ENCODE data around the gene TANGO2. TPM values are rescaled to one million over a fixed set of nuclear protein-coding genes. Genes with fewer than 3 reads are reported as not detected.

The TANGO2 gene
- total and polyA plus RNA-seq, 9 of the 15 experiments (the other 6 are each of a cell fraction or from before 2014, with no cell fraction given): 15.5 to 94.9 (median 70.1) TPM

- TF ChIP-seq CHD2 (IDR thresholded peaks at IDR 0.05; ENCODE audit: low read depth, low read length): no peak
- TF ChIP-seq GABPB2 (CRISPR knock-in tag; conservative IDR thresholded peaks at IDR 0.05): no peak
- TF ChIP-seq YY1 (IDR thresholded peaks at IDR 0.05; ENCODE audit: borderline replicate concordance in 1 of 3, control insufficient read depth in 1 of 3, extremely low read depth in 1 of 3, insufficient read depth in 3 of 3, insufficient read length in 1 of 3, insufficient replicate concordance in 2 of 3, low read depth in 1 of 3, low read length in 2 of 3): no peak
- 0 out of 2 replicates have a peak, but pooled peaks have one; percentile 11 for TF ChIP-seq RB1 (IDR thresholded peaks at IDR 0.05; ENCODE audit: low read depth)
- no peak for TF ChIP-seq ZBTB17 (CRISPR knock-in tag; IDR thresholded peaks at IDR 0.05)
- no peak for TF ChIP-seq MIER1 (IDR thresholded peaks at IDR 0.05; ENCODE audit: low read depth)
- peak; percentile 54; the same call in 1 of the 2 replicates for TF ChIP-seq THAP12 (CRISPR knock-in tag; IDR thresholded peaks at IDR 0.05)
- TF ChIP-seq CLOCK (CRISPR knock-in tag; IDR thresholded peaks at IDR 0.05; ENCODE audit: borderline replicate concordance): peak; percentile 33; the same call in 1 of the 2 replicates
- TF ChIP-seq SNRNP70 (optimal IDR thresholded peaks at IDR 0.05; ENCODE audit: low read depth, low read length): no peak
- no peak for TF ChIP-seq NELFE (IDR thresholded peaks at IDR 0.05; ENCODE audit: insufficient read depth, insufficient read length)
- no peak for TF ChIP-seq MLLT1 (IDR thresholded peaks at IDR 0.05)
- TF ChIP-seq RBM17 (IDR thresholded peaks at IDR 0.05; ENCODE audit: borderline replicate concordance, low read depth, low read length): no peak
- no peak for TF ChIP-seq POLR3G (IDR thresholded peaks at IDR 0.05; ENCODE audit: extremely low read depth, insufficient read length, insufficient replicate concordance)
- TF ChIP-seq MTA1 (IDR thresholded peaks at IDR 0.05; ENCODE audit: borderline replicate concordance): no peak
- no peak; the same call in 1 of the 2 replicates for TF ChIP-seq PHF8 (IDR thresholded peaks at IDR 0.05; ENCODE audit: borderline replicate concordance, low read length)
- TF ChIP-seq RCOR1 (IDR thresholded peaks at IDR 0.05; ENCODE audit: borderline replicate concordance in 1 of 2, low read depth in 2 of 2, low read length in 2 of 2): no peak
- TF ChIP-seq ZNF444 (CRISPR knock-in tag; IDR thresholded peaks at IDR 0.05): no peak
- TF ChIP-seq TCF7 (IDR thresholded peaks at IDR 0.05; ENCODE audit: borderline replicate concordance): no peak
- no peak for TF ChIP-seq ZNF23 (CRISPR knock-in tag; IDR thresholded peaks at IDR 0.05)
- no peak for TF ChIP-seq TAF9B (IDR thresholded peaks at IDR 0.05; ENCODE audit: partially characterized antibody)
- no peak for TF ChIP-seq ZNF133 (CRISPR knock-in tag; IDR thresholded peaks at IDR 0.05)
- no peak for TF ChIP-seq MEF2D (tag; conservative IDR thresholded peaks at IDR 0.05; ENCODE audit: low read depth)
These were observed 11.9 kb upstream of the TANGO2 start (continued) for GRCh38 chr22:20009018-20009491.

Data from K562 (cell line).